Inflammatory macrophage treated with lipopolysaccharide for 1 hour (primary cell): ENCODE data around the gene CAPN10.
A peak's percentile ranks its signal among the peaks of the same experiment; 100 is the strongest.

ENCODE experiments used
- DNase-seq, 2 donors: peaks; one replicate each; pipeline ENCODE4 v3.0.0-alpha.2; 2020 to 2022

Gene CAPN10

GRCh38 chr2:240575101-240575965 is 11.2 kb upstream of the CAPN10 start:
- DNase-seq: no peak

DNA sequence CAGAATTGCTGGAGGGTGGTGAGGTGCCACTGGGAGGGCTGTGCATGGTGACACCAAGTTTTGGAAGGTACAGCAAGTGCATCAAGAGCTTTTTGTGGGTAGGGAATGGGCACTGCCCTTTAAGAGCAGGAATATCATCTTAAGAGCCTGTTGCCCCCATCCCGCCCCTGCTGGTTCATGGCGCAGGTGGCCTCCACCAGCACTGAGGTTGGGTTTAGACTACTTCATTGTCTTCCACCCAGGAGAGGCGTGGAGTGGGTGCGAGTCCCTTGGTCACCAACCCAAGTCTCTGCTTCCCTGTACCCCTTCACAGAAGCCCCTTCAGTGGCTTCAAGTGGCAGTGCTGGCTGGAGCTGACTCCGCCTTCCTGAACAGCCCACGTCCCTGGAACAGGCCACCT is 10.5 kb upstream of the CAPN10 start:
- no peak for DNase-seq

DNA sequence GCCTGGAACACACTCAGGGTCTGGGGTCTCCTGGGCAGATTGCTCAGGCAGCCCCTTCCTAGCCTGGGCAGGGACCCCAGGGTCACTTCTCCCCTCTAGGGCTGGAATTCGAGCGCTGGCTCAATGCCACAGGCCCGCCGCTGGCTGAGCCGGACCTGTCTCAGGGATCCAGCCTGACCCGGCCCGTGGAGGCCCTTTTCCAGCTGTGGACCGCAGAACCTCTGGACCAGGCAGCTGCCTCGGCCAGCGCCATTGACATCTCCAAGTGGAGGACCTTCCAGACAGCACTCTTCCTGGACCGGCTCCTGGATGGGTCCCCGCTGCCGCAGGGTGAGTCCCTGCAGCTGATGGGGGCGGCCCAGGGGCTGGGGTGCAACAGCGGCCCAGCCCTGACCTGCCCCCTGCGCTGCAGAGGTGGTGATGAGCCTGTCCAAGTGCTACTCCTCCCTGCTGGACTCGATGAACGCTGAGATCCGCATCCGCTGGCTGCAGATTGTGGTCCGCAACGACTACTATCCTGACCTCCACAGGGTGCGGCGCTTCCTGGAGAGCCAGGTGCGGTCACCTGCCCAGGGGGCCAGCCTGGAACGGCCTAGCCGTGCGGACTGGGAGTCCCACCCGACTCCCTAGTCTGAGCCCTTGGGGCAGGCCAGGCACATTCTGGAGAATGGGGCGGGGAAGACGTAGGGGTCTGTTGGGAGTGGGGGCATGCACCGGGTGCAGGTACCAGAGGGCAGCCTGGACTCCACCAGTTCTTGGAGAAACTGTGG is 9.9 kb upstream of the CAPN10 start:
- DNase-seq: no peak

GRCh38 chr2:240577281-240578109 is 9.0 kb upstream of the CAPN10 start:
- DNase-seq: no peak

- no peak for DNase-seq
Observed at GRCh38 chr2:240578110-240578450, 8.5 kb upstream of the CAPN10 start.

GRCh38 chr2:240578488-240578887 is 8.0 kb upstream of the CAPN10 start:
- DNase-seq: no peak

DNA sequence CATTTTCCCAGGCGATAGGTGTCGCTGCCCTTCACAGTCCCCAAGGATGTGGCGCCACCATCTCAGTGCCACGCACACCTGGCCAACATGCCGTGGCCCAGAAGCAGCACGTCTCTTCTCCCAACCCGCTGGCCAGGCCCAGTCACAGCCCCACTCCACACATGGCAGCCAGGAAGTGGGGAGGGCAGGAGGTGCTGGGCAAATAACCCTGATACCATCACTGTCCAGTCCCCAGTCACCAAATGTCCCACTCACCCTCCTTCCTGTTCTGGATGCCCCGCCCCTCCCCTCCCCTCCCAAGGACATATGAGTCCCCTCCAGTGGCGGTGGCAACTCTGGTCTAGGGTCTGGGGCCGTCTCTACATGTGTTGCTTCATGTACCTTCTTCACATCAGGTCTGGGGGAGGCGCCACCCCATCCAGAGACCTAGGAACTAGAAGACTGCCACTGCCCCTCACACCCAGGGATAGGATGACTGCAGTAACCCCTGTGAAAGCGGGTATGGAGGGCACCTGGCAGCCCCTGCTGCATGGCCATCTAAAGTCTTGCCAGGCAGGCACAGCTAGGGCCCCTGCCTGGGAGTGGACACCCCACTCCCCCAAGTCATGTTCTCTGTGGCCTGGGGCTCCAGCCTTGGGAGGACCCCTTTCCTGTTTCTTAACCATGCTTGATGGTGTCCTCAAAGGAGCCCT is 7.3 kb upstream of the CAPN10 start:
- peak in 1 of 2 donors; percentile 9 for DNase-seq

DNA sequence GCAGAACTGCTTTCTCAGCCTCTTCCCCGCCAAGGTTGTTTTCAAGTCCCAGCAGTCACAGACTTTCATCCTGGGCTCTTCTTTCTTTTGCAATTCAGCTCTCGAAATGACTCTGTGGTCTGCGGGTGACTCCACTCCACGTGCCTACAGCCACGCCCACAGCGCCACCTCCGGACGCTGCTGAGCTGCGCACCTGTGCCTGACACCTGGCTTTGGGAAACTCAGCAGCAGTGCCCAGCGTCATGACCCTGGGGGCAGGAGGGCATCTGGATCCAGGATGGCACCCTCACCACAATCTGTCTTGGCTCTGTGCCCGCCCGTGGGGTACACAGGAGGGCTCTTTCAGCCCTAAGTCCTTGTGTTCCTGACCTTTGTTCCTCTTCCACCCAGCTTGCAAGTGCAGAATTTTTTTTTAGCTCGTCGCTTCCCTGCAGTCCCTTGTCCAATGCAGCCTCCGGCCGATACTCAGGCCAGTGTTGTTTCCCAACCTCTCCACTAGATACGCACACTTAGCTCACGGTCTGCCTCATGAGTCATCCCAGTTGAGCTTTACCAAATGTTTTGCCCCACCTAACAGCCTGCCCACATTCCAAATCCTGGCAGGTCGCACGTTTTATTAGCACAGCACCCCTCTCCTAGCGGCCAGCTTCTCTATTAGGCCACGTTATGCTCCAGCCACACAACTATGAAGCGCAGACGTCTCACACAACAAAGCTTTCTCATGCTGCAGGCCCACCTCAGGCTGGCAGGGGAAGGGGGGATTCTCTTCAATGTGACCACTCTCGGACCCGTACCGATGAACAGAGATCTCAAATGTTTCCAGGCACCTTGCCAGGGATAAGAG is 6.5 kb upstream of the CAPN10 start:
- peak; percentile 64 to 72 for DNase-seq

GRCh38 chr2:240581811-240582210 is 4.7 kb upstream of the CAPN10 start:
- DNase-seq: no peak

- DNase-seq: no peak
Observed at GRCh38 chr2:240582781-240583180, 3.8 kb upstream of the CAPN10 start.

- no peak for DNase-seq
Observed at GRCh38 chr2:240583774-240584173, 2.8 kb upstream of the CAPN10 start.

- peak; percentile 48 to 64 for DNase-seq
Observed at GRCh38 chr2:240584486-240585031, 2.0 kb upstream of the CAPN10 start.

- DNase-seq: no peak
Observed at GRCh38 chr2:240585101-240585500, 1.4 kb upstream of the CAPN10 start.

GRCh38 chr2:240585681-240586197 is 795 bp upstream of the CAPN10 start:
- DNase-seq: no peak

GRCh38 chr2:240586919-240587800 is 626 bp downstream of the CAPN10 start:
- DNase-seq: peak in 1 of 2 donors; percentile 8

DNA sequence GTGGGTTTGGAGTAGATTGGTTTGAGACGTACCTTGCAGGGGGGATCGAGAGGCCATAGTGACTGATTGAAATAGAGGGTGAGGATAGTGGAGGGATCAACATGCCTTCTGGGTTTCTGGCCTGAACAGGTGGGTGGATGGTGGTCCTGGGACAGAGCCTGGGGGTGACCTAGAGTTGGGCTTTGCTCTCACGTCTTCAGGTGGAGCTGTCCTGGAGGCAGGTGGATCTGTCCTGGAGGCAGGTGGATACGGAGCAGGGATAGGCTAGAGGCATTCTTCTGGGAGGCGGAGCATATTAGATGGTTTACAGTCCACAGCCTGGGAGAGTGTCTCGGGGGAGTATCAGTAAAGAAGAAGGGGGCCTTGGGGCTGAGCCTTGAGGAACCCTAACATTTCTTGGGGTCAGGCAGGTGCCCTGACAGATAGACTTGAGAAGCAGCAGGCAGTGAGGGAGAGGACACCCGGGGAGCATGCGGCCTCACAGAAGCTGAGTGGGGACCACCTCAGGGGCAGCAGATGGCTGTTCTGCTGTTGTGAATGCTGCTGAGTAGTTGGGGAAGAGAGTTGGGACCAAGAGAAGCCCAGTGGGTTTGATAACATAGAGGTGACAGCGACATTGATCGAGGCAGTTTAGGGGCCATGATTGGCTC is 1.6 kb downstream of the CAPN10 start:
- no peak for DNase-seq

- no peak for DNase-seq
Observed at GRCh38 chr2:240588669-240589068, 2.1 kb downstream of the CAPN10 start.

DNA sequence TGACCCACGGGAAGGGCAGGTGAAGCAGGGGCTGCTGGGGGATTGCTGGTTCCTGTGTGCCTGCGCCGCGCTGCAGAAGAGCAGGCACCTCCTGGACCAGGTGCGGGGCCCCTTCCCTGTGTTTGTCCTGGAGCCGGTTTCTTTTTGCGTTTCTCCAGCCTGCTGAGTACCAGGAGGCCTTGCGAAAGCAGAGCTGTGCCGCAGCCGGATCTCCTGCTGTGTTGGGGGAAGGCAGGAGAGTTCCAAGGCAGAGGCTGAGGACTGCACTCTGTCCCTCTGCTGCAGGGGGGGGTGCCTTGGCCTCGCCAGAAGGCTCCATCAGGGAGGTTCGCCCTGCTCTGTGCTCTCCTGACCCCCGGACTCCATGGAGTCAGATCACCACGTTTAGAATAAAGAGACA is 2.8 kb downstream of the CAPN10 start:
- no peak for DNase-seq

- no peak for DNase-seq
Observed at GRCh38 chr2:240589850-240590525, 3.5 kb downstream of the CAPN10 start.
